ENCODE data around the gene UPP1. TPM values are rescaled to one million over a fixed set of nuclear protein-coding genes. Genes with fewer than 3 reads are reported as not detected.

UPP1 gene
- total and polyA plus RNA-seq, 2 of the 13 experiments (the other 11 are each of a cell fraction or from before 2014, with no cell fraction given): 5.7 to 9.8 TPM

GRCh38 chr7:48109848-48110663, 21.0 kb downstream of the UPP1 start (continued):
- TF ChIP-seq ZMYM4 (CRISPR knock-in tag; IDR thresholded peaks at IDR 0.05): peak; percentile 47; the same call in 1 of the 2 replicates
- no peak for TF ChIP-seq NFE2 (CRISPR knock-in tag; IDR thresholded peaks at IDR 0.05)
- TF ChIP-seq IRF2 (CRISPR knock-in tag; IDR thresholded peaks at IDR 0.05): peak; percentile 46; the same call in 1 of the 2 replicates
- TF ChIP-seq ZNF629 (CRISPR knock-in tag; conservative IDR thresholded peaks at IDR 0.05): no peak

GRCh38 chr7:48110868-48111267, 21.8 kb downstream of the UPP1 start:
- ATAC-seq: peak; percentile 12
- no peak overlapping the region for H3K4me2 ChIP-seq (ENCODE audit: low read depth, low read length)
- ChIA-PET POLR2A (interaction anchor here (1.6 to 1.8 kb wide), 2 partner anchors 22 to 166 kb away, joined by 5 to 6 read pairs; partner anchors contain the start of gene UPP1), CTCF (ENCODE audit: low intra/inter-chr PET ratio, low total read pairs) (interaction anchor here (1.3 to 2.0 kb wide), 4 partner anchors 44 to 166 kb away, joined by 7 to 24 read pairs (median 20); no protein-coding TSS in a partner anchor)
- no peak for DNase-seq (ENCODE audit: low spot score)
- H4K20me1 ChIP-seq (ENCODE audit: insufficient read depth, low read length): no peaks in the 10 kb centered on the region
- H3K79me2 ChIP-seq (ENCODE audit: insufficient read depth, low read length): no peaks in the 10 kb centered on the region
- peaks cover 5 to 17% of the 10 kb centered on the region in 2 experiments; a peak in 3 of 5 replicates for H3K36me3 ChIP-seq (replicated peaks in 1 of 2; ENCODE audit: control insufficient read depth in 1 of 2, insufficient read depth in 2 of 2, low read length in 2 of 2)
- FAIRE-seq: no peak
- peaks cover 20% of the 10 kb centered on the region for H3K4me1 ChIP-seq (ENCODE audit: insufficient read depth, low read length)
- H3K27ac ChIP-seq (ENCODE audit: extremely low read length, insufficient read depth, low read length): no peak overlapping the region
- H3K4me3 ChIP-seq (replicated peaks in 1 of 3; ENCODE audit: insufficient read depth in 1 of 3, low read depth in 2 of 3, low read length in 3 of 3): no peak overlapping the region
- intact Hi-C loops (cut with micrococcal nuclease; ENCODE audit: unreplicated experiment) (loop anchor here (1.0 kb wide), 3 partner anchors 44 to 166 kb away; no protein-coding TSS in a partner anchor), in situ Hi-C loops (cut with HindIII; ENCODE audit: extremely low pct_ligation_motif_present, low pct_unique_long_range_greater_than_20kb) (loop anchor here (5.0 to 25.0 kb wide), 3 partner anchors 119 to 849 kb away; no protein-coding TSS in a partner anchor)
- no TSS peak for BruUV-seq (replicated peaks)
- no peaks in the 10 kb centered on the region for H3K9me3 ChIP-seq (ENCODE audit: low read length)
- no peak overlapping the region for H2AFZ ChIP-seq (ENCODE audit: low read length)
- 44% methylated on average over 4 of the region's 4 CpGs for WGBS (ENCODE audit: low lambda C conversion rate)
- no peak overlapping the region for H3K9ac ChIP-seq (ENCODE audit: insufficient read depth, low read depth, low read length)
- no peaks in the 10 kb centered on the region for H3K27me3 ChIP-seq (ENCODE audit: control insufficient read depth in 1 of 2, insufficient read depth in 2 of 2, low read length in 2 of 2)
- TF ChIP-seq AGO1 (IDR thresholded peaks at IDR 0.05; ENCODE audit: low read depth, low read length, poor library complexity, severe bottlenecking) (no peak), ZSCAN29 (CRISPR knock-in tag; conservative IDR thresholded peaks at IDR 0.05) (no peak), STAT6 (CRISPR knock-in tag; IDR thresholded peaks at IDR 0.05; ENCODE audit: borderline replicate concordance) (no peak), POLR2AphosphoS2 (IDR thresholded peaks at IDR 0.05; ENCODE audit: low read depth, low read length) (no peak), MATR3 (CRISPR knock-in tag; IDR thresholded peaks at IDR 0.05) (no peak), ZNF547 (CRISPR knock-in tag; IDR thresholded peaks at IDR 0.05) (no peak), MZF1 (CRISPR knock-in tag; IDR thresholded peaks at IDR 0.05; ENCODE audit: borderline replicate concordance) (no peak), ZSCAN25 (CRISPR knock-in tag; IDR thresholded peaks at IDR 0.05) (no peak), CHD2 (IDR thresholded peaks at IDR 0.05; ENCODE audit: low read depth, low read length) (no peak)
- TF ChIP-seq, protein P1, sequence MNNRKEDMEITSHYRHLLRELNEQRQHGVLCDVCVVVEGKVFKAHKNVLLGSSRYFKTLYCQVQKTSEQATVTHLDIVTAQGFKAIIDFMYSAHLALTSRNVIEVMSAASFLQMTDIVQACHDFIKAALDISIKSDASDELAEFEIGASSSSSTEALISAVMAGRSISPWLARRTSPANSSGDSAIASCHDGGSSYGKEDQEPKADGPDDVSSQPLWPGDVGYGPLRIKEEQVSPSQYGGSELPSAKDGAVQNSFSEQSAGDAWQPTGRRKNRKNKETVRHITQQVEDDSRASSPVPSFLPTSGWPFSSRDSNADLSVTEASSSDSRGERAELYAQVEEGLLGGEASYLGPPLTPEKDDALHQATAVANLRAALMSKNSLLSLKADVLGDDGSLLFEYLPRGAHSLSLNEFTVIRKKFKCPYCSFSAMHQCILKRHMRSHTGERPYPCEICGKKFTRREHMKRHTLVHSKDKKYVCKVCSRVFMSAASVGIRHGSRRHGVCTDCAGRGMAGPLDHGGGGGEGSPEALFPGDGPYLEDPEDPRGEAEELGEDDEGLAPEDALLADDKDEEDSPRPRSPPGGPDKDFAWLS (CRISPR knock-in tag; IDR thresholded peaks at IDR 0.05; ENCODE audit: borderline replicate concordance): no peak
- TF ChIP-seq, protein P2, sequence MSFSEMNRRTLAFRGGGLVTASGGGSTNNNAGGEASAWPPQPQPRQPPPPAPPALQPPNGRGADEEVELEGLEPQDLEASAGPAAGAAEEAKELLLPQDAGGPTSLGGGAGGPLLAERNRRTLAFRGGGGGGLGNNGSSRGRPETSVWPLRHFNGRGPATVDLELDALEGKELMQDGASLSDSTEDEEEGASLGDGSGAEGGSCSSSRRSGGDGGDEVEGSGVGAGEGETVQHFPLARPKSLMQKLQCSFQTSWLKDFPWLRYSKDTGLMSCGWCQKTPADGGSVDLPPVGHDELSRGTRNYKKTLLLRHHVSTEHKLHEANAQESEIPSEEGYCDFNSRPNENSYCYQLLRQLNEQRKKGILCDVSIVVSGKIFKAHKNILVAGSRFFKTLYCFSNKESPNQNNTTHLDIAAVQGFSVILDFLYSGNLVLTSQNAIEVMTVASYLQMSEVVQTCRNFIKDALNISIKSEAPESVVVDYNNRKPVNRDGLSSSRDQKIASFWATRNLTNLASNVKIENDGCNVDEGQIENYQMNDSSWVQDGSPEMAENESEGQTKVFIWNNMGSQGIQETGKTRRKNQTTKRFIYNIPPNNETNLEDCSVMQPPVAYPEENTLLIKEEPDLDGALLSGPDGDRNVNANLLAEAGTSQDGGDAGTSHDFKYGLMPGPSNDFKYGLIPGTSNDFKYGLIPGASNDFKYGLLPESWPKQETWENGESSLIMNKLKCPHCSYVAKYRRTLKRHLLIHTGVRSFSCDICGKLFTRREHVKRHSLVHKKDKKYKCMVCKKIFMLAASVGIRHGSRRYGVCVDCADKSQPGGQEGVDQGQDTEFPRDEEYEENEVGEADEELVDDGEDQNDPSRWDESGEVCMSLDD (CRISPR knock-in tag; IDR thresholded peaks at IDR 0.05; ENCODE audit: borderline replicate concordance): no peak

Measured in HepG2 (cell line).